GM12865 (cell line): Measurements from ENCODE around the gene MT1H.
A peak's percentile ranks its signal among the peaks of the same experiment; 100 is the strongest.
"Not testable (repeated sequence)": the region's sequence is repeated elsewhere in the genome, so short reads cannot be mapped to it uniquely, and the experiment has no call there.

ENCODE experiments used
- DNase-seq: peaks from one replicate; pipeline ENCODE4 v3.0.0; 2010; ENCODE audit warnings: low read depth
- H3K4me3 ChIP-seq: 2 replicates; pipeline ENCODE4 v1.5.1; 2011; ENCODE audit warnings: mild to moderate bottlenecking, low read depth, low read length, control low read depth
- TF ChIP-seq, protein P1 (sequence below): IDR thresholded peaks from 2 replicates; pipeline ENCODE4 v1.5.1; 2011; ENCODE audit warnings: low read length, control low read depth, low read depth, inconsistent platforms; ENCODE audit not compliant: insufficient read depth; ENCODE audit errors: missing control alignments

MT1H gene

DNA sequence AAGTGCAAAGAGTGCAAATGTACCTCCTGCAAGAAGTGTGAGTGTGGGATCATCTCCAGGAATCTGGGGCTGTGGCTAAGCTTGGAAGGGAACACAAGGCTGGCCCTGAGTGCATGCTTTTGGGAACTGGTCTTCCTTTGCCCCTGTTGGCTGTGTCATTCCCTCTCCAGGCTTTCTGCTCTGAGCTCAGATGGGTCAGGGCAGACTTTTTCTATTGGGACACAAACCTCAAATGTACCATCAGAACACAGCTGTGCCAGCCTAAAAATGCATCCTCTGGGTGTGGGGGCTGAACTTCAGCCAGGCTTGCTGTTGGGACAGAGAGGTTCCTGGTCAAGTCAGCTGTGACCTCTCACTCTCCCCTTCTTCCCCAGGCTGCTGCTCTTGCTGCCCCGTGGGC is 17.0 kb upstream of the MT1H start:
- DNase-seq = no peak
- H3K4me3 ChIP-seq = no peak overlapping the region
- TF ChIP-seq, protein P1, sequence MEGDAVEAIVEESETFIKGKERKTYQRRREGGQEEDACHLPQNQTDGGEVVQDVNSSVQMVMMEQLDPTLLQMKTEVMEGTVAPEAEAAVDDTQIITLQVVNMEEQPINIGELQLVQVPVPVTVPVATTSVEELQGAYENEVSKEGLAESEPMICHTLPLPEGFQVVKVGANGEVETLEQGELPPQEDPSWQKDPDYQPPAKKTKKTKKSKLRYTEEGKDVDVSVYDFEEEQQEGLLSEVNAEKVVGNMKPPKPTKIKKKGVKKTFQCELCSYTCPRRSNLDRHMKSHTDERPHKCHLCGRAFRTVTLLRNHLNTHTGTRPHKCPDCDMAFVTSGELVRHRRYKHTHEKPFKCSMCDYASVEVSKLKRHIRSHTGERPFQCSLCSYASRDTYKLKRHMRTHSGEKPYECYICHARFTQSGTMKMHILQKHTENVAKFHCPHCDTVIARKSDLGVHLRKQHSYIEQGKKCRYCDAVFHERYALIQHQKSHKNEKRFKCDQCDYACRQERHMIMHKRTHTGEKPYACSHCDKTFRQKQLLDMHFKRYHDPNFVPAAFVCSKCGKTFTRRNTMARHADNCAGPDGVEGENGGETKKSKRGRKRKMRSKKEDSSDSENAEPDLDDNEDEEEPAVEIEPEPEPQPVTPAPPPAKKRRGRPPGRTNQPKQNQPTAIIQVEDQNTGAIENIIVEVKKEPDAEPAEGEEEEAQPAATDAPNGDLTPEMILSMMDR = no peak

DNA sequence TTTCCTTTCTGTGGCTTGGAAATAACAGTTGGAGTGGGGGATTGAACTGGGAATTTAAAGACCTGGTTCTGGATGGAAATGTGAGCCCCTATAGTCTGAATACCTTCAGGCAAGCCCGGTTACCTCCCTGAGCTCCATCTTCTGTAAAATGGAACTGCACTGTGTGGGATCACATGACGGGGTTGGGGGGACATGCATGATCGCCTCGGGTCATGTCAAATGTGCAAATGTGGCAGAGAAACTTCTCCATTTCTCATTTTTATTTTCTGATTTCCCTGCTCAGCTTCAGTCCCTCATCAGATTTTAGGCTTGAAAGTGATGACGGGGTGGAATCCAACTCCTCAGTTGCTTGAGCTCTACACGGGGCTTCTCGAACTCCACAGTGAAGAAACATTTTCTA is 16.4 kb upstream of the MT1H start:
- DNase-seq = no peak
- H3K4me3 ChIP-seq = no peak overlapping the region
- TF ChIP-seq, protein P1 = no peak

DNA sequence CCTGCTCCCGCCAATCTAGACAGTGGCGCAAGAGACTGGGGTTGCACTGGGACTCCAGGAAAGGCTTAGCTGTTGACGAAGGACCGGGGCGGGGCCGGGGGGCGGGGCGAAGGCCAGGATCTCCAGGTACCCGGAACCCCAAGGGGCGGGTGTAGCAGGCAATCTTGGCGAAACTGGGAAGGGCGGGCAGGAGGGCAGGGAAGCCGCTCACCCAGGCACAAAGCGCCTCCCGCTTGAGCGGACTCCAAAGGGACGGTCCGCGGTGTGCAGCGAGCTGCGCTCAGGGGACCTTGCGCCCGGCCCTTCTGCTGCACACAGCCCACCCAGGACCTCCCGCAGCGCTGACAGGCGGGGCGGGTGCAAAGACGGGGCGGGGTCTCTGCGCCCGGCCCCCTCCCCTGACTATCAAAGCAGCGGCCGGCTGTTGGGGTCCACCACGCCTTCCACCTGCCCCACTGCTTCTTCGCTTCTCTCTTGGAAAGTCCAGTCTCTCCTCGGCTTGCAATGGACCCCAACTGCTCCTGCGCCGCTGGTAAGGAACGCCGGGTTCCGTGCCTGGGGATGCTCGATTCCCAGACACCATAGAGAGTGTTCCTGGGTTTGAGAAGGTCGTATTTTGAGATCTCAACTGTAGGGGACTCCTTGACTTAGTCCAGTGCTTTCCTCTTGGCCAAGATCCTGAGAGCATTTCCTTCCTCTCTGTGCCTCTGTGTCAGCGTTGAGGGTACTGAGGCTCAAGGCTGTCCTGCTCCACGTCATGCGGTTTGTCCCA is 11.9 kb upstream of the MT1H start, which contains the start of gene MT1F:
MT1F (plus strand) TSS at position 405 of the 772 bp plus-strand sequence; CDS start at position 505, 100 bp downstream.
- DNase-seq = peak; percentile 33
- TF ChIP-seq, protein P1 = no peak
- H3K4me3 ChIP-seq = peak within 1 kb of the TSS; percentile 31

DNA sequence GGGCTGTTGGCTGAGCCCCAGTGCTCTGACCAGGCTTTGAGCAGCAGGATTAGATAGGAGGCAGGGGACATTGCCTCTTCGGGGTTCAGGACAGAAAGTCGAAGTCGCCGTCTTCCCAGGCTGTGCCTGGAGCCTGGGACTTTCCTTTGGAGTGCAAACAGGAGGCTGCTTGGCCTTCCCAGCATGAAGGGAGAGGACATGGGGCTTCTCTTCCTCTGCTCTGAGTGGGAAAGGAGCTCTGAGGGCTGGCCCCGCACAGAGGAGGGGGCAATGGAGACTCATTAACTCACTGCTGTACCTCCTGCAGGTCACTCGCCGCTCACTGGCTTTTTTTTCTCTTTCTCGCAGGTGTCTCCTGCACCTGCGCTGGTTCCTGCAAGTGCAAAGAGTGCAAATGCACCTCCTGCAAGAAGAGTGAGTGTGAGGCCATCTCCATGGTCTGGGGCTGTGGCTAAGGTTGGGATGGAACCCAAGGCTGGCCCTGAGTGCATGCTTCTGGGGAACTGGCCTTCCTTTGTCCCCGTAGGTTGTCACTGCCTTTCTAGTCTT is 11.2 kb upstream of the MT1H start:
- TF ChIP-seq, protein P1 = no peak
- no peak for DNase-seq
- H3K4me3 ChIP-seq = no peak overlapping the region

DNA sequence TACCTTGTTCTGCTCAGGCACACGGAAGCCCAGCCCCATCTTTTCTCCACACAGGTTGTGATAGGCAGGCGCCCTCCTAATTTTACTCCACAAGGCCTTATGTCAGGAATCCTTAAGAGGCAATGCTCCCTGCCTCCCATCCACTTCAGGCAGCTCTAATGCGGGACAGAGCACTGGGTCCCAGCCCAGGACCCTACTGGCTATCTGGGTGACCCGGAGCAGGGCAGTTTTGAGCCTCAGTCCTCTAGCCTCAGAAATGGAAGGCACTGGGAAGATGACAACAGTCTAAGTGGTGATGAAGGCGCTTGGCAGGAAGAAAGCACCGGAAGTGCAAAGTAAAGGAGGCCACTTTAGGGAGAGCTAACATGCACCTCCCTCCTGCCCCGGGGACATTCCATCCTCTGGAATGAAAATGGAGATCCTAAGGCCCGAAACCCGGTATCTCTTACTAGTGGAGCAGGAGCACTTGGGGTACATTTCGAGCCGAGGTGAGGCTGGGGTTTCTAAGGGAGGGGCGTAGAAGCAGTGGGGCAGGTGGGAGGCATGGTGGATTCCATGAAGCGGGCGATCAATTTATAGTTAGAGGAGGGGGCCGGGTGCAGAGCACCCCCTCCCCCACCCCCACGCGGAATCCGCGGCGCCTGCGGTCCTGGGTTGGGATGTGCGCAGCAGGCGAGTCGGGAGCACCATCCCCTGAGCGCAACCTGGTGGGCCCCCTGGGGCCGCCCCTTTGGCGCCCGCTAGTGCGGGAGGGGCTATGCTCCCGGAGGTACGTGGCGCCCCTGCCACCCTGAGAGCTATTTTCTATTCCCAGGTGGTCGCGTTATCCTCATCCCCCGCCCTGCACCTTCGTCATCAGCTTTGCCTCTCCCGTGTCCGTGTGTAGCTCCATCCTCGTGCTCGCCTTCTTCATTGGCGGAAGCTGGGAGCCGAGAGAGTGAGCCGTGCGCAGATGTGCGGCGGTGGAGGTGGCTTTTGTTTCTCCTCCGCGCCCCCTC is 7.0 kb upstream of the MT1H start:
- no peak overlapping the region for H3K4me3 ChIP-seq
- DNase-seq = no peak
- TF ChIP-seq, protein P1 = no peak

DNA sequence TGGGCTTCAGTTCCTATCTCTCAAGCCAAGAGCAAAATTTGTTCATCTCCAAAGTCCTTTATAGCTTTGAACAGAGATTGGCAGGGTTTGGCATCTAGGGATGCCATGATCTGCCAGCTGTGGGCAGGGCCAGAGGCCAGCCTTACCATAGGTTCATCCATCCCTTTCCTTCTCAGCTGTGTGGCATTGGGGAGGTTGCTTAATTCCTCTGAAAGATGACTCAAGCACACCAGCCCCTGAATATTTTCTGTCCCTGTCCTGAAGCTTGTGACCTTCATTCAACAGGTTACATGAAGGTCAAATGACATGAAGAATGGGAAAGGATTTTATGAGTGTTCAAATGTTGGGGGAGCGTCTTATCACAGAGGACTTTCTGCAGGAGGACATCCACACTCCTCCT is 5.1 kb upstream of the MT1H start:
- no peak overlapping the region for H3K4me3 ChIP-seq
- TF ChIP-seq, protein P1 = no peak

DNA sequence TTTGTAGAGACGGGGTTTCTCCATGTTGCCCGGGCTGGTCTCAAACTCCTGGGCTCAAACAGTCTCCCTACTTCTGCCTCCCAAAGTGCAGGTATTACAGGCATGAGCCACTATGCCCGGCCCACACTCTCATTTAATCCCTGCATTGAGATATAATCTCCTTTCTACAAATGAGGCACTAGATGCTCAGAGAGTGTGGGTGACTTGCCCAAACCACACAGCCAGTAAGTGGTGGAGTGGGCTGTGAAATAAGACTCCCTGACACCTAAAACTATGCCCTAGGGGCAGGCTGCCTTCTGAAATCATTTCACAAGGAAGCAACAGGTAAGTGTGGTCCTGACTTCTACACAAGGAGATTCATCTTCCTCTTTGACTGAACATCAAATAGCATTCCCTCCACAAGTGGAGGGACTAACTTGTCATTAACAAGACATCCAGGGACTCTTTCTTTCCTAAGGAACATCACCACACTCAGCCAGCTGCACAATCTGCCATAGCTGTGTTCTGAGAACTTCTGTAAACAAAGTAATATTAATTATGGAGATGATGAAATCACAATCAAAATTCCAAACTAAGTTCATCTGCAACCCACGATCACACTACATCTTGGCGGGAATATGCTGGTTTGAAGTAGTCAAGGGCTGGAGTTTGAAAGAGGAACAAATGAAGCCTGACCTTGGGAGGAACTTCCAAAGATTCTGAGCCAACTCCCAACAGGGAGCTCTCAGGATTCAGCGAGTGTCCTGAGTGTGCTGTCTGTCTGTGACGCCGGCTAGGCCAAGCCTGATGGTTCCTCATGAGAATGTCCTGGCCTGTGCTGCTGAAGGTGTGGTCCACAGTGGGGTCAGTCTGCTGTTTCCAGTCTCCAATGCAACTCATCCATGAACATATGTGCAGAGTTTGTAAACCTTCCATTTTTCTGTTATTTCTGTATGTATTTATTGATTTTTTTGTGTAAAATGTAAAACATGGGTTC is 4.0 kb upstream of the MT1H start:
- H3K4me3 ChIP-seq, DNase-seq: not testable (repeated sequence)

More for the DNA sequence above, 5.1 kb upstream of the MT1H start:
- no peak for DNase-seq
